RCC 7860 (cell line): ENCODE data around the gene MORN1.

Source experiments
- DNase-seq: peaks from one replicate; pipeline ENCODE4 v3.0.0-alpha.2; 2015; ENCODE audit warnings: low spot score
- FAIRE-seq: peaks from 2 replicates; lab custom pipeline; 2012; peaks lifted over from hg19 to GRCh38; lab: Jason Lieb, UNC

Gene MORN1

GRCh38 chr1:2422523-2422922 lies 31.2 kb upstream of the MORN1 start:
- no peak for FAIRE-seq
- DNase-seq = no peak

GRCh38 chr1:2419416-2419815 lies 28.1 kb upstream of the MORN1 start:
- DNase-seq = no peak
- no peak for FAIRE-seq

- DNase-seq (no peak), FAIRE-seq (no peak)
These were observed 27.5 kb upstream of the MORN1 start for GRCh38 chr1:2418791-2419320.

GRCh38 chr1:2417833-2418225 lies 26.5 kb upstream of the MORN1 start:
- FAIRE-seq (no peak), DNase-seq (no peak)

- no peak for FAIRE-seq
- no peak for DNase-seq
These were observed 25.9 kb upstream of the MORN1 start for GRCh38 chr1:2417083-2417832.

- no peak for FAIRE-seq
- no peak for DNase-seq
These were observed 25.0 kb upstream of the MORN1 start for GRCh38 chr1:2416403-2416802.

- no peak for DNase-seq
- FAIRE-seq = no peak
These were observed 24.5 kb upstream of the MORN1 start for GRCh38 chr1:2415801-2416208.

- FAIRE-seq = no peak
- DNase-seq = no peak
These were observed 24.0 kb upstream of the MORN1 start for GRCh38 chr1:2415337-2415736.

- DNase-seq (peak; percentile 19), FAIRE-seq (no peak)
These were observed 23.1 kb upstream of the MORN1 start for GRCh38 chr1:2414297-2414958.

- DNase-seq = no peak
- FAIRE-seq = no peak
These were observed 22.3 kb upstream of the MORN1 start for GRCh38 chr1:2413495-2414296.

GRCh38 chr1:2412773-2413494 lies 21.6 kb upstream of the MORN1 start:
- peak; percentile 11 for DNase-seq
- FAIRE-seq = no peak

- FAIRE-seq = no peak
- peak; percentile 88 for DNase-seq
These were observed 21.0 kb upstream of the MORN1 start, which contains the start of gene PEX10 for GRCh38 chr1:2412395-2412772. Gene PEX10, minus strand, starts transcription at chr1:2412564. Its CDS starts 62 bp downstream, at chr1:2412502.

GRCh38 chr1:2411801-2412394 lies 20.5 kb upstream of the MORN1 start:
- FAIRE-seq (no peak), DNase-seq (peak; percentile 6)

GRCh38 chr1:2409745-2410144 lies 18.4 kb upstream of the MORN1 start:
- FAIRE-seq (no peak), DNase-seq (no peak)

- FAIRE-seq = no peak
- no peak for DNase-seq
These were observed 17.5 kb upstream of the MORN1 start for GRCh38 chr1:2408859-2409276.

- DNase-seq = no peak
- no peak for FAIRE-seq
These were observed 17.1 kb upstream of the MORN1 start for GRCh38 chr1:2408456-2408855.

GRCh38 chr1:2407991-2408275 lies 16.6 kb upstream of the MORN1 start:
- DNase-seq = no peak
- FAIRE-seq = no peak

GRCh38 chr1:2407166-2407990 lies 16.0 kb upstream of the MORN1 start:
- FAIRE-seq = no peak
- no peak for DNase-seq

- DNase-seq = no peak
- no peak for FAIRE-seq
These were observed 15.2 kb upstream of the MORN1 start for GRCh38 chr1:2406451-2407041.
